ENCODE measurements around the gene TSNAXIP1.

- TF ChIP-seq EZH2 (IDR thresholded peaks at IDR 0.05; ENCODE audit: insufficient read depth, poor library complexity, severe bottlenecking) (no peak), EZH2phosphoT487 (IDR thresholded peaks at IDR 0.05; ENCODE audit: insufficient read depth, low read depth) (no peak)
Measured at GRCh38 chr16:67801241-67801640, 5.4 kb upstream of the TSNAXIP1 start.

All from GM23248 (cell line).